A204.1 (cell line): ENCODE measurements around the gene SPOCK1.

Experiments used
- FAIRE-seq: peaks from 2 replicates; lab custom pipeline; 2012; peaks lifted over from hg19 to GRCh38; lab: Jason Lieb, UNC

SPOCK1 gene

DNA sequence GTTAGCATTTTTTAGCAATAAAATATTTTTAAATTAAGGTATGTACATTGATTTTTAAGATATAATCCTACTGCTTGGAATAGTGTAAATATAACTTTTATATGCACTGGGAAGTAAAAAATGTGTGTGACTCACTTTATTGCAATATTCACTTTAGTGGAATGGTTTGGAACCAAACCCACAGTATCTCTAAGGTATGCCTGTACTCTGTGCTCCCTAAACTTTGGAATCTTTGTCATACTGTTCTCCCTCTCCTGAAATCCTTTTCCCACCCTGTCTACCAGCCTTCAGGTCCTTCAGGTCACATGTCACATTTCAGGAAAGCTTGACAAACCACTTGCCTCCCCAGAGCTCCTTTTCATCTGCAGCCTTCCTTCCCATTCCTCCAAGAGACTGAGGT is 308.7 kb downstream of the SPOCK1 start:
- no peak for FAIRE-seq

DNA sequence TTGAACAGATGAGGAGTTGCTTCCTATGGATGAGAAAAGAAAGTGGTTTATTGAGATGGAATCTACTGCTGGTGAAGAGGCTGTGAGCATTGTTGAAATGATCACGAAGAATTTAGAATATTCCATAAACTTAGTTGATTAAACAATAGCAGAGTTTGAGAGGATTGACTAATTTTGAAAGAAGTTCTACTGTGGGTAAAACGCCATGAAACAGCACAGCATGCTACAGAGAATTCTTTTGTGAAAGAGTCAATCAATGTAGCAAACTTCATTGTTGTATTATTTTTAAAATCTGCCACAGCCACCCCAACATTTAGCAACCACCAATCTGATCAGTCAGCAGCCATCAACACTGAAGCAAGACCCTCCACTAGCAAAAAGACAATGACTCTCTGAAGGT is 309.1 kb downstream of the SPOCK1 start:
- FAIRE-seq: no peak

DNA sequence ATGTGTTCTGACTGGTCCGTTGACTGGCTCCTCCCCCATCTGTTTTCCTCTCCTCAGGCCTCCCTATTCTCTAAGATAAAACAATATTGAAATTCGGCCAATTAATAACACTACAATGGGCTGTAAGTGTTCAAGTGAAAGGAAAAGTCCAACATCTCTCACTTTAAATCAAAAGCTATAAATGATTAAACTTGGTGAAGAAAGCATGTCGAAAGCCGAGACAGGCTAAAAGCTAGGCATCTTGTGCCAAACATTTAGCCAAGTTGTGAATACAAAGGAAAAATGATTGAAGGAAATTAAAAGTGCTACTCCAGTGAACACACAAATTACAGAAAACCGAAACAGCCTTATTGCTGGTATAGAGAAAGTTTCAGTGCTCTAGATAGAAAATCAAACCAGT is 310.6 kb downstream of the SPOCK1 start:
- FAIRE-seq: no peak

DNA sequence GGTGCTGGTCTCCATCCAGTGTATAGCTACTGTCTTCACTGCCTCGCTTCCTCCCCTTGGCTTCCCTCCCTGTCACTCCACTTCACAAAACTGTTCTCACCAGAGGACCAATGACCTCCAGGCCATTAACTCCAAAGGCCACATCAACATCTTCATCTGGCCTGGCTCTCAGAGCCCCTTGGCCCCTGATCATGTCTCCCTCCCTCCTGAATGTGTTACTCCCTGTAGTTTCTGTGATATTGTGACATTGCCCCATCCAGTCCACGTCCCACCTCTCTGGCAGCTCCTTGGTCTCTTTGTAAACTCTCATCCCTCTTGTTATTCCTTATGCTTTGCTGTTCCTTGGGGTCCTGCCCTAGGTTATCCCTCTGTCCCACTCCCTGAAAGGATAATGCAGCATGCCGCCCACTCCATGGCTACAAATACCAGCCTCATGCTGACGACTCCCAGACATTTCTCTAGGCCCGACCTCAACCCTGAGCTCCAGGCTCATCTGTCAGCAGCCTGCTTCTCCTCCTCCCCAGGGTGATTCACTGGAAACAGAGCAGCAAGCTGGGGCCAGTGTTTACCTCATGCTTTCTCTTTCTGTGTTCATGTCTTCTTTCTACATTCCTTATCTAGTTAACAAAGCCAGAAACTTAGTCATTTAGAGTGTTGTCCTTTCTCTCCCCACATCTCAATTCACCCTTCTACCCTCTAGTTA is 312.2 kb downstream of the SPOCK1 start:
- FAIRE-seq: no peak

DNA sequence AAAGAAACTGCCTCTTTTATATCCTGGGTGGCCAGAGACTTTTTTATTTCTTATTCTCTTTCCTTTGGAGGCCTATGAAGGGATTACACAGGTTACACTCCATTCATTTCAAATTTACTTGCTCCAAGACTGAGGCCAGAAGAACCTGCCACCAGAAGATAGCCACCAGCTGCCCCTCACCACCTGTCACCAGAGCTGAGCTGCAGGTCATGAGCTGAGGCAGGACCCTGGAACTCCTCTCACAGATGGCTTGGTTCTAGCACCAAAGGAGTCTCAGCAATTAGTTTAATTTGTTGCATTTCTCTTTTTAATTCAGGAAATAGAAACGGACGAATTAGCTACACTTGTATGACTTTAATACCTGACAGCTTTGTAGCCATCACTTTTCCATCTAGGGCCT is 313.9 kb downstream of the SPOCK1 start:
- FAIRE-seq: no peak

DNA sequence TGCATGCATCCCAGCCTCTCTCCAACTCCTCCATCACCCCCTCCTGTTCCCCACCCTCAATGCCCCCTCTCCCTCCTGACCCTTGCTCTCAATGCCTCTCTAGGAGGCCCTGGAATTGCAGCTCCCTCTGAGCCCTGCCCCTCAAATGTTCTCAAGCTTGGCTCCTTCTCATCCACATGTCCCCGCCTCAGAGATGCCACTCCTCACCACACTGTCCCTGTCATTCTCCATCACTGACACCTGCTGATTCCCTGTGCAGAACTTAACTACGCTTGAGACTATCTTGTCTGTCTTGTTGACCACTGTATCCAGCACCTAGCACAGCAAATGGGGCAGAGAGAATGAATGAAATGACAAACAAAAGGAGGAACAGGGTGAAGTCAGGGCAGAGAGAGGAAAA is 314.4 kb downstream of the SPOCK1 start:
- FAIRE-seq: no peak

DNA sequence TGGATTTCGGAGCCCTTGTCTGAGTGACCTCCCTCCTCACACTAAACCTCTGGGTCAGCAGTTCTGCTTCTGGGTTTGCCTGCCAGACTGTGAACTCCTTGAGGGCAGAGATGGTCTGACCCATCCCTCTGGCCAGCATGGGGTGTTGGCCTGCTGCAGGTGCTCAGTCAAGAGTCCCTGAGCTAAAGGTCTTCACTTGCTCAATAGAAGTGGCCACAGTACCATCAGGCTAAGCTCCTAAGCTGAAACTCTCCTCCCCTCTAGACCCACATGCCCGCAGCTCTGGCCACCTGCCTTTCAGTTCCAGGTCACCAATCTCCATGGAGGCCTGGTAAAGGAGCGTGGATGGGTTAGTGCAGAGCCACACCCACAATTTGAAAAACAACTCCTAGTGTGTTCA is 316.6 kb downstream of the SPOCK1 start:
- FAIRE-seq: no peak

DNA sequence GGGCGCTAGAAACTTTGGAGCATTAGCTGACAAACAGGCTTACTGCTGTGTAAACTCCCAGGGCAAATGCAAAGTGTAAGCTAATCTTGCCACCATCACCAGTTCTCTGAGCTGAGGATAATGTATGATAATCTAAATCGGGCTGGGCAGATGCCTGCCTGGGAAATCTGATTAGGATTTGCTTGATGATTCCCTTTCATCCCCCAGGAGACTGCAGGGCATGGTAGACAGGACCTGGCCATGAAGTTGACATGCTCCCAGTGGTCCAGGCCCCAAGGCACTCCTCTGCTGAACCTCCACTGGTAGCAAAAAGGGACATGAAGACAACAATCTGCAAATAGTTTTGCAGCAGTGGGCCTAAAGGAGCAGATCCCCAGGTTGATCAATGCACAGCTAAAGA is 317.5 kb downstream of the SPOCK1 start:
- no peak for FAIRE-seq

DNA sequence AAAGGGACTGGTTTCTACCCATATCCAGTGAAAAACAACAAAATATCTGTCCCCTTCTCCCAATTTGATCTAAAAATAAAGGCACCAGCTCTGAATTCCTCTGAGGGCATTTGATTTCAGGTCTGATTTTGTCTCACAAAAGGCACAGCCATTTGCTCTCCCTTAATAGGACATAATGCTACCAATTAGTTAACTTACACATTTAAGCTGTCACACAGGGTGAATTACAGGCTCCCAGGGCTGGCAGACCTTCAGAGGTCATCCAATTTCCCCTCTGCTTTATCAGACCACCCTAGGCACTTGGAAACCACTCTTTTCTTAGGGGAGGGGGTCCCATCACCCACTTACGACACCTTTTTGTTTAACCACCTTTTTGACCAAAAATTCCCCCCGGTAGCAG is 319.9 kb downstream of the SPOCK1 start:
- no peak for FAIRE-seq

DNA sequence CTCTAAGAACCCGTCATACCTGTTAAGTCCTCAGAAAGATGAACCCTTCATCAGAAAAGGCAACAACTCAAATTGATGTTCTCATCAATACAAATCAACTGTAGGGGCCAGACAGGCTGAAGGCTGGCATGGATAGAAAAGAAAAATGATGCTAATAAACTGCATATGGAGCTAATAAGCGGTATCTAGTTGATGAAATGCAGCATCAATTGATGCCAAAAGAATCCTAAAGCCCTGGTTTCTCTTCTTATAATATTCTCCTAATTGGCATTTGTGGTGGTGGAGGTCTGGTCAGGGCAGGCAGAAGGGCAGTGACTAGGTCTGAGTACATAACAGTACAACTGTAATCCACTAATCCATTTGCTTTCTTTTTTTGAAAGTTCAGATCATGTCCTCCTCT is 322.5 kb downstream of the SPOCK1 start:
- FAIRE-seq: no peak

DNA sequence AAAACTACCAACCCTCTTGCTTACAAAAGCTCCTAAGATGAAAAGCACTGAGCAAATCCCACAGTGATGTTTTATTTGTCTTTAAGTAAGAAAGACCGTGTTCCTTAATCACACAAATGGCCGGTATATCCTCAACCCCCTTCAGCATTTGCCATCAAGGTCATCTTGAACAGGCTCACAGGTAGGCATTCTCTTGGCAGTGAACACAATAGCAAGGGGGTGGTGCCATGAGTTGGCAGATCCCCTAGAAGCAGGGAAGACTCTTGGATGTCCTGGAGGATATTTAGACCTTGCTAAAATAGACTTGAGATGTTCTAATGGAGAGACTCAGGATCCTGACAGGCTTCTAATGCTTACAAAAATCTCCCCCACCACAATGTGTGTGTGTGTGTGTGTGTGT is 323.0 kb downstream of the SPOCK1 start:
- no peak for FAIRE-seq

DNA sequence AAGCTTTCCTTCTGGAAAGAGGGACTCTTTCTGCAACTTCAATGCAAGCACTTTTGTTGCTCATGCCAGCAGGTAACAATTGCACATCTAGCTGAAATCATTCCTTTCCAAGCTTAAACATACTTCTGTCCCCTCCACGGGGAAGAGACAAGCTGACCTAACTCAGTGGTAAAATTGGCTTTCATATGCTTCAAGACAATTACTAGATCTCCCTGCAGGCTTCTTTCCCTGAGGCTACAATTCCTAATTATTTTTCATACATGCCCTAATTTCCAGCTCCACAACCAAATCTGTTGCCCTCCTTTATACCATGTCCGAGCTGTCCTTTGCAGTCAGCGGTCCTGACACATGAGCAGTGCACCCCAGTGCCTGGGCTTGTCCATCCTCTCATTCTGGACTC is 324.9 kb downstream of the SPOCK1 start:
- FAIRE-seq: no peak

DNA sequence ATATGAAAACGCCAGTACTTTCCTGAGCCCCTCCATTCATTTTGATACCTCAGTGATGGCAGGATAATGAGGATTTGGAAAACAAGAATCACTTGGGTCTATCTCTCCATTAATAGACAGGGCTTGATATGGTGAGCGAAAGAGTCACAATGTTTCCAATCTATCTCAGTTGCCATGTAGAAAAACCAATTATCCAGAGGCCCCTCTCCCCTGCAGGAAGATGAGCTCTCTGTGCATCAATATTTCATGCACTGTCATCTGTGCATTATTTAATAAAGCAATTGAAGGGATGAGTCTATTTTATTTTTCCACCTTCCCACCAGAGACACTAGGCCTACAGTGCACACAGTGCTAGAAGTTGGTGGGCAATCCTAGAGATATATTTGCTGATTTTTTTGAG is 326.9 kb downstream of the SPOCK1 start:
- no peak for FAIRE-seq

DNA sequence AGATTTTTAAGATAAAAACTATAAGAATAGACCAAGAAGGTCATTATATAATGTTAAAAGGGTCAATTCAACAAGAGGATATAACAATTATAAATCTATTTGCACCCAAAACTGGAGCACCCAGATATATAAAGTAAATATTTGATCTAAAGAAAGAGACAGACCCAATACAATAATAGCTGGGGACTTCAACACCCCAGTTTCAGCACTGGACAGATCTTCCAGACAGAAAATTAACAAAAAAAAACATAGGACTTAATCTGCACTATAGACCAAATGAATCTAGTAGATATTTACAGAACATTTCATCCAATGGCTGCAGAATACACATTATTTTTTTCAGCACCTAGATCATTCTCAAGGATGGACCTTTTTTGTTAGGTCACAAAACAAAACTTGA is 331.9 kb downstream of the SPOCK1 start:
- no peak for FAIRE-seq

DNA sequence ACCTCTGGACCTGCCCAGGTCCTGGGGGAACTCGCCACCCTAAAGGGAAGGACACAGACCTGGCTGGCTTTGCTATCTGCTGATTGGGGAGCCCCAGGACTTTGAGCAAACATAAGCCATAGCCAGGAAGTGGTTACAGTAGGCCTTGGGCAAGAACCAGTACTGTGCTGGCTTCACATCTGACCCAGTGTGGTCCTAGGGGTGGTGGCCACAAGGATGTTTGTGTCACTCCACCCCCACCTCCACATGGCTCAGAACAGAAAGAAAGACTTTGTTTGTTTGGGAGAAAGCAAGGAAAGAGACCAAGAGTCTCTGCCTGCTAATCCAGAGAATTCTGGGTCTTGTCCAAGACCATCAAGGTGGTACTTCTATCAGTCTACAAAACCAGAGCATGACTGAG is 334.2 kb downstream of the SPOCK1 start:
- FAIRE-seq: no peak

DNA sequence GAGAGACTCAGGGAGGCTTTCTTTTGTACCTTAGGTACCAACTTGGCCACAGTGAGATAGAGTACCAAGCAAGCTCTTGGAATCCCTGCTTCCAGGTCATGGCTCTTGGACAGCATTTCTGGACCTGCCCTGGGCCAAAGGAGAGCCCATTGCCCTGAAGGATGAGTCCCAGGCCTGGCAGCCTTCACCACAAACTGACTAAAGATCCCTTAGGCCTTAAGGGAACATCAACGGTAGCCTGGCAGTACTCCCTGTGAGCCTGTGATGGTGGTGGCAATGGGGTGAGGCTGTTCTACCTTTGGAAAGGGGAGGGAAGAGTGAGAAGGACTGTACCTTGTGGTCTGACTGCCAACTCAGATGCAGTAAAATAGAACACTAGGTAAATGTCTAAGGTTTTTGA is 334.6 kb downstream of the SPOCK1 start:
- no peak for FAIRE-seq

DNA sequence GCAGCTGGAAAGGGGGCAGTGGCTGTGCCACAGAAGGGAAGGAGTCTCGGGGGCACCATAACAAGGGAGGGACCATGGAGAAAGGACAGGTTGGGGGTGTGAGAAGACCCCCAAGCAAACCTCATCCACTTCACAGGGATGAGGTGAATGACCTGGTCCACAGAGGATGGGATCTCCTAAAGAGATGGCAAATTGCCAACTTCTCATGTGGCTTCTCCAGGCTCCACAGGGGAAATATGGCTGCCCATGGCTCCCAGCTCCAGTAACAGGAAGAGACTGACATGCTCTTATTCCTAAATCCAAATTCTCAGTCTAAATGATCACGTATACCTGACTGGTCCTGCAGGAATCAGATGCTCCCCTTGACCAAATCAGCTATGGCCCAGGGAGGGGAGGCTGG is 340.4 kb downstream of the SPOCK1 start:
- no peak for FAIRE-seq

DNA sequence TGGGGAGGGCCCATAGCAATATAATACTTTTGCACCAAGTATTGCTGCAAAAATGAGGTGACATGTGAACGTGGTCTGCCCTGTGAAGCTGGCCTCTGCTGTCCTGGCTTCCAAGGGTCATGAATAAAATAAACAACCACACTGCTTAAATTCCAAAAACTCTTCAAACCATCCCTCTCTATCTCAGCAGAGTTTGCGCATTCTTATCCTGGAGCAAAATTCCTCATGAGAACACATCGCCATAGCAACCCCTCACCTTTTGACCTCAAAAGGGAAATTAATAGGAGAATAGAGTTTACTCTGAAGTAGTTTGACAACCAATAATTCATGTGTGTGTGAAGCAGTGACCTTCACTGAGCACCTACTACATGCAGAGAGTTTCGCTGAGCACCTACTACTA is 342.9 kb downstream of the SPOCK1 start:
- FAIRE-seq: no peak

DNA sequence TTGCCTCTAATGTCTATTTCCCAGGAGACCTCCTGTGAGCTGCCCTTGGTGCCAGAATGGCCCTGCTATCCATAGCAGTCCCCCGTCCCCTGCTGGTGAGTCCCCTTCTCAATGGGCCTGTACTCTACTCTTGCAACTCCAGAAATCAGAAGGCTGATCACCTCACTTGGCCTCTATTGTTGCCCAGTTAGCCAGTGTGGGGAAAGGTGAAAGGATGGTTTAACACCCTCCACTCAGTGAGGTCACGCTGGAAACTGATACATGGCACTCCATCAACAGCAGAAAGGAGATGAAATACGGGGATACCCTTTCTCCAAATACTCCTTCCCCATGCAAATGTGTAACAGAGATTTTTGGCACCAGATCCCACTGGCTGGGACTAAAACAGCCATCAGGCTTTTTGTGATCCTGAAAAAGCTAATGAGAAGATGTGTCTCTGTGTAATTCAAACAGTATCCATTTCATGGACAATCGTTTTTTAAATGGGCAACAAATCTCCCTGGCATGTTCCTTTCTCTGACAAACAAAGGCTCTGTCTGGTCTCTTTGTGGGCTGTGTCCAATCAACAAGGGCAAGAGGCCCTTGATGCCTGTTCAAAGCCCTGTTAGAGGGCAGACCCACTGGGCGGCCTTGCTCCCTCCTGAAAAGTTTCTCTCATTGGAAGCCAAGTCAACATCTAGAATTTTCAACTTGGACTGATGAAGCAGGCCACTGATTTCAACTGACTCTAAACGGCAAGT is 343.7 kb downstream of the SPOCK1 start:
- FAIRE-seq: no peak

DNA sequence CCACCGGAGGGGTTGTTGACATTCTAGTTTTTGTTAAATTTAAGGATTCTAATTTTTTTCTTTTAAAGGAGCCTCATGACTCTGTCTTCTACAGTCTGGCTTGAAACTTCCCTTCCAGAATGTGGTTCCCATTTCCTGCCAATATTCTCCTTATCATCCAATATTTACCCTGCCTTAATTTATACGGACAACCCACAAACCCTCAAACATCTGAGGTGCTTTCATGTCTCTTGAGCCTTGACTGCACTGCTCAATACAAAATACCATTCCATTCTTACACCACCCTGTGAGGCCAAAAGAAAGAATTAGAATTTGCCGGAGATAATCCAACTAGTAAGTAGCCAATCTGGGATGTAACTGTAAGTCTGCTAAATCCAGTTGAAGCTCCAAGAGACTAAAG is 346.5 kb downstream of the SPOCK1 start:
- FAIRE-seq: no peak

DNA sequence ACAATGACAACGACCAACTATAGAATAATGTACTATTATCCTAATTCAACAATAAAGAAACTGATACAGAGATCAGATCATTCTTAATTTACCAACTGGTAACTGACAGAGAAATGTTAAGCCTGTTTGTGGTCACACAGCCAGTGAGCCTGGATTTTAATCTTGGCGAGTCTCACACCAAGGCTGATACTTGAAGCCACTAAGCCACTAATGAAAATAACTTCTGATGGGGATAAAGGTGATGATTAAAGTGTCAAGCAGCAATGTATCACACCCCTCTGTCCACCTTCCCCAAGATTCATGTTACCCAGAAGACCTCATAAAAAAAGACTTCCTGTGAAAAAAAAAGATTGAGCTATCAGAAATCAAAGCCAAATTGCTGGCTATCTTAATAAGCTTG is 350.5 kb downstream of the SPOCK1 start:
- FAIRE-seq: no peak

DNA sequence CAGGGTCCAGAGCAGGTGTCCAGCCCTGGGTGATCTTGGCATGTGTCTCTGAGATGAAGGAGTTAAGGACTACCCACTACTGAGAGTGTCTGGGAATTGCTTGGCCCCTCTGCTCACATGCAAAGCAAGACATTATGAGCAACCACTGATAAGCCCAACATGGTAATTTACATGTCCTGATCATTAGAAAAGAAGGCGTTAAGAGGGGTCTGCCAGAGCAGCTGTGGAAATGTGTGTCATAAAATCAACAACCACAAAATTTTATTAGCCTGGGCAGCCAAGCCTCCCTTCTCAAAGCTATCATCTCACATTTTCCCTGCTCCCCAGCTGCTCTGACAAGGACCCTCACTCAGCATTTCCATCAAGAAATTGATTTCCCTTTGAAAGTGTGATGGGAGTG is 351.0 kb downstream of the SPOCK1 start:
- FAIRE-seq: no peak

DNA sequence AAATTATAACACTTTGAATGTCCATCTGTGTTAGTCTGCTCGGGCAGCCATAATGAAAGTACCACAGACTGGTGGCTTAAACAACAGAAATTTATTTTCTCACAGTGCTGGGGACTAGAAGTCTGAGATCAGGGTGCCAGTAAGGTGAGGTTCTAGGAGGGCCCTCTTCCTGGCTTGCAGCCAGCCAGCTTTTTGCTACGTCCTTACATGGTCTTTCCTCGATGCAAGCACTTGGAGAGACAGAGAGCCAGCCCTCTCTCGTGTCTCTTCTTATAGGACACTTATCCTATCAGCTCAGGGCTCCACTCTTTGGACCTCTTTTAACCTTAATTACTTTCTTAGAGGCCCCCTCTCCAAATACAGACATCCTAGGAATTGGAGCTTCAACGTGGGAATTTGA is 351.8 kb downstream of the SPOCK1 start:
- FAIRE-seq: no peak

DNA sequence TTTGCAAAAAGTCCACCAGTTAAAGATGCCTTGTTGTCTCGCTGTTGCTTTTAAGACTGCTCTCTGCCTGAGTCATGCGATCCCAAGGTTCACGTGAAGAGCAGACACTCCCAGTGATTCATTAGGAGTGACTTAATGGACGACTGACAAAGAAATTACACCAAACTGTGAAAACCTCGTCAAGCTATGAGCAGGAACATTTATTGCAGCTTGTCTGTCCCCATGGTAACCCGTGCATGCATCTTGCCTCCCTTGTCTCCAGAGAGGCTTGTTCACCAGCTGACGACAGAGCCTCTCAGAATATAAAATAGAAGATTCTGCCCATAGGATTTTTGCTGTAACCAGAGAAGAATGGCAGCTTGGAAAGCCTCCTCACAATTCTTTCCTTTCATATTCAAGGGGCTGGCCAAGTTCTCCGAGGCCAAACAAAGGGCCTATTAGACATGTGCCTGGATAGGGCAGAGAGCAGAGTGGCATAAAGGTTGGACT is 352.7 kb downstream of the SPOCK1 start:
- no peak for FAIRE-seq
